Stomach (tissue), 9 donors: ENCODE results near the gene ZNF609. TPM values are rescaled to one million over a fixed set of nuclear protein-coding genes. Genes with fewer than 3 reads are reported as not detected.

Source experiments
- DNase-seq, 2 donors: peaks; one replicate each; pipeline versions ENCODE4 v3.0.0 to v3.0.0-alpha.2; 2013 to 2019
- H3K27ac ChIP-seq, 5 donors: fragments of 200-600 bp in 4 of 5; sonication (generic) in 4 of 5; one replicate each; pipeline ENCODE4 v1.5.1; 2013 to 2019; ENCODE audit warnings: mild to moderate bottlenecking in 1 of 5, moderate library complexity in 1 of 5
- H3K27me3 ChIP-seq, 3 donors: fragments of 200-600 bp; sonication (generic); one replicate each; pipeline ENCODE4 v1.5.1; 2017 to 2019; ENCODE audit warnings: mixed run types in 1 of 3
- H3K36me3 ChIP-seq, 4 donors: fragments of 200-600 bp; sonication (generic); 1 replicate in 3 of 4; 2 replicates in 1 of 4; pipeline ENCODE4 v1.5.1; 2016 to 2019
- H3K4me1 ChIP-seq, 4 donors: fragments of 200-600 bp; sonication (generic); one replicate each; pipeline ENCODE4 v1.5.1; 2016 to 2019
- H3K4me3 ChIP-seq, 4 donors: fragments of 200-600 bp; sonication (generic) in 3 of 4; one replicate each; pipeline ENCODE4 v1.5.1; 2016 to 2019; ENCODE audit warnings: mild to moderate bottlenecking in 1 of 4
- H3K9me3 ChIP-seq, 4 donors: fragments of 200-600 bp; sonication (generic); one replicate each; pipeline ENCODE4 v1.5.1; 2016 to 2019
- CTCF ChIP-seq, 7 experiments: fragments of 450-650 bp in 4 of 7; fragments of 200-600 bp in 3 of 7; sonication (generic) in 3 of 7; IDR thresholded peaks; one replicate each; pipeline ENCODE4 v1.5.1; 2016 to 2019; ENCODE audit warnings: antibody characterized with exemption in 7 of 7, control low read depth in 2 of 7, mild to moderate bottlenecking in 1 of 7
- EP300 ChIP-seq: sonication (generic); formaldehyde crosslinking; IDR thresholded peaks from one replicate; pipeline ENCODE4 v1.6.1; 2017; ENCODE audit warnings: antibody characterized with exemption
- POLR2A ChIP-seq, 4 donors: fragments of 450-650 bp; IDR thresholded peaks; one replicate each; pipeline ENCODE4 v1.6.1; 2016; ENCODE audit warnings: antibody characterized with exemption in 4 of 4, control low read depth in 2 of 4, mild to moderate bottlenecking in 1 of 4, moderate library complexity in 1 of 4
- POLR2AphosphoS5 ChIP-seq, 3 donors: sonication (generic); formaldehyde crosslinking; IDR thresholded peaks; one replicate each; pipeline ENCODE4 v1.6.1; 2016; ENCODE audit warnings: antibody characterized with exemption in 3 of 3
- WGBS, 5 donors: extraction: QIAGEN DNeasy Blood & Tissue Kit in 3 of 5; methylation state at CpG; one replicate each; pipeline versions ENCODE4 v1.1.5 to v1.1.7; 2013 to 2018; 5-methylcytosine and 5-hydroxymethylcytosine counted together
- intact Hi-C: fragments of 100-400 bp; cut with DNase I; formaldehyde crosslinking; loops from one replicate; pipeline ENCODE4 v1.15.1; 2023; ENCODE audit warnings: low total_unique reads
- polyA plus RNA-seq, 3 donors: library from polyadenylated mRNA; stranded (reverse); fragments of 200-250 nt; gene quantifications; one replicate each; pipeline ENCODE4 v1.2.3, GENCODE V29; 2013
- total RNA-seq, 5 donors: library from RNA; depleted of rRNA; stranded (reverse); fragments of >200 nt; gene quantifications; one replicate each; pipeline versions ENCODE4 v1.1.0 to v1.2.3, GENCODE V29; 2014 to 2016
- donor health status: healthy with polysubstance abuse.
- donor health status: Bipolar disorder and iron deficiency.
- donor health status: healthy.

The ZNF609 gene
- total and polyA plus RNA-seq, 8 donors, result 2.7 to 64.7 (median 27.0) TPM

GRCh38 chr15:64478863-64479262 lies 18.5 kb downstream of the ZNF609 start:
- Histone ChIP-seq H3K36me3 (peaks cover 0 to 3% (median 0%) of the 10 kb centered on the region in 4 donors), H3K9me3 (no peaks in the 10 kb centered on the region), H3K27me3 (no peaks in the 10 kb centered on the region), H3K4me1 (peaks cover 10 to 43% (median 24%) of the 10 kb centered on the region in 4 donors), H3K4me3 (no peak overlapping the region), H3K27ac (peak overlapping the region in 1 of 5 donors; percentile 25)
- TF ChIP-seq CTCF (IDR thresholded peaks at IDR 0.05), result no peak
- no peak for TF ChIP-seq POLR2AphosphoS5 (IDR thresholded peaks at IDR 0.05)
- no peak for TF ChIP-seq EP300
- TF ChIP-seq POLR2A (IDR thresholded peaks at IDR 0.05), result no peak
- no peak for DNase-seq
- WGBS, 5 donors, result 0 to 42% (median 2%) methylated on average over 1 of the region's 1 CpG
- intact Hi-C loops, result no loop called here

- Histone ChIP-seq H3K36me3 (peaks cover 0 to 3% (median 0%) of the 10 kb centered on the region in 4 donors), H3K27ac (no peak overlapping the region), H3K9me3 (no peaks in the 10 kb centered on the region), H3K4me3 (no peak overlapping the region), H3K27me3 (no peaks in the 10 kb centered on the region), H3K4me1 (peaks cover 10 to 43% (median 24%) of the 10 kb centered on the region in 4 donors)
- no peak for DNase-seq
- WGBS, 5 donors, result 30 to 49% (median 31%) methylated on average over 4 of the region's 4 CpGs
- no peak for TF ChIP-seq POLR2A (IDR thresholded peaks at IDR 0.05)
- no peak for TF ChIP-seq POLR2AphosphoS5 (IDR thresholded peaks at IDR 0.05)
- no peak for TF ChIP-seq CTCF (IDR thresholded peaks at IDR 0.05)
- TF ChIP-seq EP300, result no peak
- intact Hi-C loops, result no loop called here
Observed at GRCh38 chr15:64480891-64481290, 20.5 kb downstream of the ZNF609 start.

GRCh38 chr15:64483749-64484148 lies 23.4 kb downstream of the ZNF609 start:
- H3K36me3 ChIP-seq, result peaks cover 0 to 5% (median under 1%) of the 10 kb centered on the region in 4 donors
- no peak for DNase-seq
- H3K27ac ChIP-seq, result no peak overlapping the region
- peaks cover under 1 to 31% (median 16%) of the 10 kb centered on the region in 4 donors for H3K4me1 ChIP-seq
- H3K9me3 ChIP-seq, result no peaks in the 10 kb centered on the region
- no peaks in the 10 kb centered on the region for H3K27me3 ChIP-seq
- no peak overlapping the region for H3K4me3 ChIP-seq
- intact Hi-C loops, result no loop called here
- no peak for TF ChIP-seq EP300
- no peak for TF ChIP-seq CTCF (IDR thresholded peaks at IDR 0.05)
- TF ChIP-seq POLR2A (IDR thresholded peaks at IDR 0.05), result no peak

- no peak overlapping the region for H3K4me3 ChIP-seq
- no peak for TF ChIP-seq POLR2A (IDR thresholded peaks at IDR 0.05)
- no peak for TF ChIP-seq POLR2AphosphoS5 (IDR thresholded peaks at IDR 0.05)
- TF ChIP-seq CTCF (IDR thresholded peaks at IDR 0.05), result no peak
- TF ChIP-seq EP300, result no peak
- H3K27ac ChIP-seq, result no peak overlapping the region
- DNase-seq, result no peak
- no peaks in the 10 kb centered on the region for H3K9me3 ChIP-seq
- H3K4me1 ChIP-seq, result peaks cover 0 to 18% (median 10%) of the 10 kb centered on the region in 4 donors
- H3K27me3 ChIP-seq, result no peaks in the 10 kb centered on the region
- H3K36me3 ChIP-seq, result peaks cover 0 to 13% (median 12%) of the 10 kb centered on the region in 4 donors
- intact Hi-C loops, result no loop called here
Observed at GRCh38 chr15:64485796-64486195, 25.4 kb downstream of the ZNF609 start.
